Non-pigmented ciliary epithelial cell (primary cell): ENCODE measurements around the gene LMX1A.

Source experiments
- DNase-seq: peaks from one replicate; pipeline ENCODE4 v3.0.0-alpha.2; 2010; ENCODE audit warnings: low read depth

The LMX1A gene

DNA sequence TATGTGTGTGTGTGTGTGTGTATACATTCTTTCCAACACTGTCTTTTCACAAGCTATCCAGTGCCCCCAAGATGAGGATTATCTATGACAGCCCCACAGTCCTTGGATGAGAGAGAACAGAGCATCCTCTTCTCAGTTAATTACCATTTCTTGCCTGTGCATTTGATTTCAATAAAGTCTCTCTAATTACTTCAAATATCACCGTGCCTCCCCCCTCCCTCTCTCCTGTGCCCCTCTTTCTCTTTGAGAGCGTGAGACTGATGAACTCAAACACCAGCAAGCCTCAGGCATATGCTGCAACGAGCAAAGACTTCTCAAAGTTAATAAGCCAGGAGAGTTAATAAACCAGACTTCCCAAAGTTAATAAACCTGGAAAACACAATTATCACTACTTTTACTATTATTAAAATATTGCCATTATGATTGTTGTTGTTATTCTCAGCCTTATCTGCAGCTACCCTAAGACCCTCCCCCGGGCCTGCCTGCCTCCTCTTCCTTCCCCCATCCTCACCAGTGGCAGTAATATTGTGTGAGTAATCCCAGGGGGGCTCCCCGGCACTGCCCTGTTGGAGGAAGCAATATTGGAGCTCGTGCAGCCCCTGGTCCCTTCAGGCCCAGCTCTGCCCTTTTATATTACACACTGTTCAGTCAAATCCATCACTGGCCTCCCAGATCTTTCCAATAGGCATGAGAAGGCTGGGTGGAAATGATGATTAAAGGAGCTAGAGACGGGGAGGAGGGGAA is 30.9 kb downstream of the LMX1A start:
- no peak for DNase-seq

DNA sequence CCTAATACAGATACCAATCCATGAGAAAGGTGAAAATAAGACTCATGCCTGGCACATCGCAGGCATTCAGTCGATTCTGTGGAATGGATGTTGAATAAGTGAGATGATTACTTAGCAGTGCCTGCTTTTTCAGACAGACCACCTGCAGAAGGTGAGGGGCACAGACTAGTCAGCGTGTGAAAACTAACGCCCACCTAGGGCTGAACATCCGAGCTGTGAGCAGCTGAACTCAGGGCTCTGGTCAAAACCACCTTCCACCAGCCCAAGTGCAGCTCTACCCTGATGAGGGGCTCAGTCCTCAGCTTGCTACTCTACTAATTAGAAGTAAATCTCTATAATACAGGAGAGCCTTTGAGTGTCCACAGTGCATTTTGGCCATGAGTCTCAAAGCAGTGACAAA is 32.5 kb downstream of the LMX1A start:
- no peak for DNase-seq

DNA sequence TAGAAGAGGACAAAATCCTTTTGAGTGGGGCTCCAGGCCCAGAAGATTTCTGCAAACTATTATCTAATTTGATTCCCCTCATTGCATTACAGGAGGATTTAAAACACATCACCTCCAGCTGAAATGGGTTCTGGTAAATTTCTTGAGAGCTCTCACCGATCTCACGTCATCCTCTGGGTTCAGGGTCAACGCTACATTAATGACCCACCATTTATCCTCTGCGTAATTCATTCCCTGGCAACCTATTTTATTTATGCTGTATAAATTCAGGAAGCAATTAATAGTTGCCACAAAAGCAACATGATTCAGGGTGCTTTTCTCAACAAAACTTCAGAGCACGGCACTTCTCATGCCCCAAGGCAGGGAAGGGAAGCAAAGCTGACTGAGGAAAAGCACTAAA is 38.9 kb downstream of the LMX1A start:
- DNase-seq: no peak

DNA sequence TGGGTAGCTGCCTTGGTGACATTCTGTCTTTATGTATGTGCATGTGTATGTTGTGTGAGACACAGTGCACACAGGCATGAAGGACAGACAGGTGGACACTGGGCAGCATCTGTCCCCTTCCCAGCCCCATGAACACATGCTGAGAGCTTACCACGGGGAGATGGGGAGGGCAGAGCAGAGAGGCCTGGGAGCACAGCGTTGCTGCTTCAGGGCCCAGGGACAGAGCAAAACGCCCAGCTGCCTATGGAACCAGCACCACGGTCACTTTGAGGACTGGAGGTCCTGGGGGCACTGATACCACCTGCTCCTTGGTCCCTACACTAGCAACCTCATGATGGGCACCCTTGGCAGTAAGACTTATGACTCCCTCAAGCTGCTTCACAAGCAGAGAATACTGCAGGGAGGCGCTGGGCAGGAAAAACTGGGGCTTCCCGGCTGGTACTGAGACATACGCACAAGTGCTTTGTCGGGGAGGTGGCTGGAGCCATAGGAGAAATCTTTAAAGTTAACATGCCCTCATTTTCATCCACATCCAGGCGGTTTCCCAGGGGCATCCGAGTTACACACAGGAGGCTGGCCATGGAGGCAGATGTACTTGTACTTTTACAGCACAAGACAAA is 40.3 kb downstream of the LMX1A start:
- no peak for DNase-seq

DNA sequence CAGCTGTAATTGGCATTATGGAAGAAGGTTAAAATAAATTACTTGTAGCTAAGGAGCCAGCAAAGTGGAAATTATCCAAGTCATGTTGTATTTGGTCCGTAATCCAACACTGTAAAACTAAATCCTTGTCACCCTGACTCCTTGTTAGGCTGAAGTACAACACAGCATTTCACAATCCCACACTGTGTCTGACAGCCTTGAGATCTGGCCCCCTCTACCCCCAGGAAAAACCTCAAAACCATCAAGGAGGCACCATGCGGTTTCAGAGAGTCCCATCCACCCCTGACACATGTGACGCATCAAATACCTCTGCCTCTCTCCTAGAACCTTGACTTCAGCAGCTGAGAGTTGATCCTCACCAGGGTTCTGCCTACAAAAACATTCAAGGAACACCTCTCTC is 41.0 kb downstream of the LMX1A start:
- no peak for DNase-seq

DNA sequence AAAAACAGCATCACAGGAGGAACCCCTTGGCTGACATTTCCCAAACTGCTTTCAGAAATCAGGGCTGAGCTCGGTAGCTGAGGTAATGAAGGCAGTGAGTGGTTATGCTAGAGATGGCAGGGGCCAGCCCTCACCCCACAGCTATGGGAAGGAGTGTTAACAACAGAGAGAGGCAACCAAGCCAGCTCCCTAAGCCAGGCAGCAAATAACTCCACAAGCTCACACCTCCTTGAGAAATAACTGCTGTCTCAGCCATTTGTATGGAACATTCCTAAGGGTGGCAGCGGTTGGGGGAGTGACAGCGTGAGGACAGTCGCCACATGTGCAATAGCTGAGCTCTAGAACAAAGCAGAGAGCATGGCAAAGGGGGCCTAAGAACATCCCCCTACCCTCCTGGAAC is 42.6 kb downstream of the LMX1A start:
- no peak for DNase-seq

DNA sequence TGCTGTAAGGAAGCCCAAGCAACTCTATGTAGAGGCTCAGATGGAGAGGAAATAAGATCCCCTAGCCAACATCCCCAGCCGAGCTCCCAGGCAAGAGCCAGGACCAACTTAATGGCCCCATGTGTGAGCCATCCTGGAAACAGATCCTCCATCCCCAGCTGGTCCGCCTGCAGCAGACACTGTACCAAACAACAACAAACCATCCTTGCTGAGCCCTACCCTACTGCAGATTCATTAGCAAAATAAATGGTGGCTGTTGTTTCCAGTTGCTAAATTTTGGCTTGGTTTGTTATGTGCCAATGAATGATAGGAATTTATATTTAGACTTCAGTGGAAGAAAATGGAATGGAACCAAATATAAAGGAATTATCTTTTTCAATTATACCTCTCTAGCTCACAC is 43.9 kb downstream of the LMX1A start:
- DNase-seq: no peak

DNA sequence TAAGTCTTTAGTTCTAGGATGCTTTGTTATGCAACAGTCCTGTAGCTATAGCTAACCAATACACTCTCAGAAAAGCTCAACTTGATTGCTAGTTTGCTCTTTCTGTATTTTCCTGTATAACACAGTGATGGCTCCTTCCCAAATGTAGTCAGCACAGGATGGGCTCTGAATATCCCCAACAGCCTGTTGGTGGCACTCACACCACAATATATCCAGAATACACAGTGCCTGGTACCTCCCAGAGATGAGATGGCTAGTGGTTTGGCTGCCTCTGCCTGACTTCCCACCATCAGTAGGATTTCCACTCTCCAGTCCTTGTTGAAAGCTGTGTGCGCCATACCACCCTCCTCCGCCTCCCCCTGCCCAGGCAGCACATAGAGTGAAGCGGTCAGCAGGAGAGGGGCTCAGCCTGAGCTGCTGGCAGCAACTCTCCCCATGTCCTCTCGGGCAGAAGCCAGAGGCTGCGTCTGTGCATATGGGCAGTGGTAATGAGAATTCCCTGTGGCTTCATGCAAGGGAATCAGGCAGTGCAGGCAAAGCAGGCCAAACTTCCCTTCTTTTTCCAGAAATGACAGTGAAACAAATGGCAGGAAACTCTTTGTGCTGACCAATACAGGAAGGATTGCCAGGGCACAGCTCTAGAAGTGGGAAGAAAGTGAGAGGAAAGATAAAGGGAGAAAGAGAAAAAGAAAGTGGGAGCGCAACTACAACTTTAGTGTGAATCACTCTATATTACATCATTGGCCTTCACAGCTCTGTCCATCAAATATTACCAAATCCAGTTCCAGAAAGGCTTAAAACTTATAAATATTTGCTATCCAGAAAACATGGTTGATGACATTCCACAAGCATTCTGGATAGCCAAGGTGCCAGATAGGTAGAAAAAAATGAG is 49.7 kb downstream of the LMX1A start:
- no peak for DNase-seq

DNA sequence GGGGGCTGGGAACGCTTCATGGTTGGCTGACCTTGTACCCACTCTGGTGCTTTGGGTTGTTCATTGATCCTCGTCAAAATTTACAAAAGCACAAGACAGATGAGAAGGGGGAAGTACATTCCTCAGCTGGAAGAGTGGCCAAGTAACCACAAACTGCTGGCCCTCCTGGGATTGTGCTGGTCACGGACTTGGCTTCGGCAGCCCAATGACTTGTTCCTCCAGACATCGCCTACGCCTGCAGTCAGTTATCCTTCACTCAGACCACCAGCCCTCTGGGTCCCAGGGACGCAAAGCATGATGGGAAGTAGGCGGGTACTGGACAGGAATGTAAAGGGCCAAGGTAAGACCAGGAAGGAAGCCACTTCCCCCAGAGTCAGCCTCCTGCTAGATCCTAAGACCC is 53.1 kb downstream of the LMX1A start:
- no peak for DNase-seq

DNA sequence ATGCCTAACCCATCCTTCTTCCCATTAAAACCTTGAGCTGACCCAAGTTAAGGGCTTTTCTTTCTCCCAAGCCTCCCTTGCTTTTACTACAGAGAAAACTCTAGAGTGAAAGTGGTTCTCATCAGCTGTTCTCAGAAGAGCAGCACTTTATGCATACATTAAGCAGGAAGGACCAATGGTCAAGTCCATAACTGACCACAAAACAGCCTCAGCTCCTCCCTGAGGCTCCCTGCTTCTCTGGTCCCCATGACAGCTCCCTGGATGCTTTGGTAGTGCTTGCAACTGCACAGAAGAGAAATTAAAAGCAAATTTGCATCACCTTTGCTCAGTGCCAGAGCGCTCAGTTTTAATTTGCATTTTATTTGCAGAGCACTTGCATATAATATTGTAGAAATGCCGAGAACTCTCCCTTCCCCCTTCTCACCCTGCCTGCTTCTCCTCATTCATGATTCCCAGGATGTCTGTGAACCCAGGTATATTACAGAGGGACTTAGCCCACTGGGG is 56.1 kb downstream of the LMX1A start:
- DNase-seq: no peak

DNA sequence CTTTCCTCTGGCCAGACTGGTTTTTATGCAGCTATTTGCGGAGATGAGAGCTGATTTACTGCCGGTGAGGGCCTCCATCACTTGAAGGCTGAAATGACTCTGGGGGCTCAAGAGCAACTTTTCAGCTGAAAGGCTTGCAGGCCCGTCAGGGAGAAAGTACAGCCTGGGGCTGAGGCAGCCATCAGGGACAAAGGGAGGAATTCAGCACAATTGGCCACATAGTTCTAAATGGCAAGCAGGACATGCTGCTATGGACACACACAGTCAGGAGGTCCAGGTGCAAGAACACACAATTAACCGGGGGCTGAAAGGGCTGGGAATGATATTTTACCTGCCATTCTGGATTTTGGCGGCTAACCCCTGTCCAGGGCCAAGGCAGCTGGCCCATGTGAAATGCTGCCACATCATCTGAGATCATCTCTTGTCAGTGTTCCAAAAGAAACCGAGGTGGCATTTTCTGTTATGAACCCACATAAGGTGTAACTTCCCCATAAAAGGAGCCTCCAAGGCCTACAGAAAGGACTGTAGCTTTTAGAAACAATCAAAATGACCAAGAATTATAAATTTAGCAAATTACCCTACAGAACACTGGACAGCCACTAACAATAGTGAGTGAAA is 58.2 kb downstream of the LMX1A start:
- no peak for DNase-seq

DNA sequence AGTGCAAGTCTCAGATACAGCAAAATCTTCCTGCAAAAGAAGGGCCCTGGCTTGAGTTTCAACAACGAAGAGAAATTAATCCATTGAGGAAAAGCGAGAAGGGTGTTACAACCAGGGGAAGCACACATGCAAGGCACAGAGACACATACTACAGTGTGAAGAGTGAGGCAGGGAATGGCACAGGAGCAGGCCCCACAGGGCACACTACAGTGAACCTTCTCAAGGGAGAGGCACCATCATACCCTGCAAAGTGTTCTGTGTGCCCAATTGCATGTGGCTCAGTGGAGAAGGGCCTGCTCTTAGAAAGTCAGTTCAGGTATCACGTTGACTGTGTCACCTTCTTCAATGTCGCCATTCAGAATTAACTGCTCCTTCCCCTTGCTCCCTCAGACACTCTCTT is 60.3 kb downstream of the LMX1A start:
- no peak for DNase-seq

DNA sequence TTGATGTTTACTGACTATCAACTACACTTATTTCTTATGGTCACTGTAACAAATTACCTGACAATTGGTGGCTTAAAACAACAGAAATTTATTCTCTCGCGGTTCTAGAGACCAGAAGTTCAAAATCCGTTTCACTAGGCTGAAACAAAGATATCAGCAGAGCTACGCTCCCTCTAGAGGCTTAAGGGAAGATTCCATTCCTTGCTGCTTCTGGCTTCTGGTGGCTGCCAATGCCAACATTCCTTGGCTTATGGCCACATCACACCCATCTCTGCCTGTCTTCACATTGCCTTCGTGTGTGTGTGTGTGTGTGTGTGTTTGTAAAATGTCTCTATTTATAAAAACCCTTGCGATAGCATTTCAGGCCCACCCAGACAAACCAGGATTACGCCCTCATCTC is 66.4 kb downstream of the LMX1A start:
- DNase-seq: no peak

DNA sequence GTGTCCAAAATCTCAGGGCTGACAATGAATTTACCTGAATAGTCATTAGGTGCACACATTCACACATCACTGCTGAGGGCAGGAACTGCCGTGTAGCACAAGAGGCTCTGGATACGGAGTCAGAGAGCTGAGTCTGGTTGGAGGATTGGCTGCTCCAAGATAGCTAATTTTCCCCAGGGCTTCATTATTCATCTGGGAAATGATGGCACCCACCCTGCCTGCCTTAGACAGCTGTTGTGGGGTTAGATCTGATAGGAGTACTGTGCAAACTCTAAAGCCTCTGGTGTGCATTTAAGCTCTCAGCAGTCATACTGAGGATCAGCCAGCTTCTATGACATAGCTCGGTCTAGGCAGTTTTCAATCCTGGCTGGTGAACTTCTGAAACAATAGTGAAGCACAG is 67.0 kb downstream of the LMX1A start:
- no peak for DNase-seq

DNA sequence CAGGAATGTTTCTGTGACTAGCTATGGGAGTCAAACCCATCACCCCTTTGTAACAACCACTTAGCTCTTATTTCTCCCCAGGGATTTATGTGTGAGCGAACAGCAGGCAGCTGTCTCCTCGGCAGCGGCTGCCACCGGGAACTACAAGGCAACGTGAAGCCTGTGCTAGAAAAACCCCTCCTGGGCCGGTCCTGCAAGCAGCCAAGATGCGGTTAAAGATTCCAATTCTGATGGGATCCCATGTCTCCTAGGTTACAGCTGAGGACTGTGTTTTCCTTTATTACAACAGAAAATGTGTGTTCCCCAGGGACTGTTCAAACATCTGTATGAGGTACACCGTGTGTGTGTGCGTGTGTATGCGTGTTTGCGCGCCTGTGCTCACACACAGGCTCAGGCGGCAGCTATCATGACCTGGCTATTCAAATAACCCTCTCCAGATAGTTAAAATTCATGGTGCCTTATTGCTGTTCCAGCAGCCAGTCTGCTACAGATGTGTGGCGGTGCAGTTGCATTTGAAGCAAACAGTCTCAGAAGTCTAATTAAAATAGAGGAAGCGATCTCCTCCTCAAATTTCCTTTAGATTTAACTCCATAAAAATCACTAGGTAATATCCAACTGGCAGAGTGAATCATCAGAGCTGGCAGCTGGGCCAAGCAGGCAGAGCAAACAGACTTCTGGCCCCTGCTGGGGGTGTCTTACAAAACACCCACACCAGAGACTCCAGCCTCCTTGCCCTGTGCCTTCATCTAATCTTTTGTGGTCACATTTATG is 68.0 kb downstream of the LMX1A start:
- no peak for DNase-seq

DNA sequence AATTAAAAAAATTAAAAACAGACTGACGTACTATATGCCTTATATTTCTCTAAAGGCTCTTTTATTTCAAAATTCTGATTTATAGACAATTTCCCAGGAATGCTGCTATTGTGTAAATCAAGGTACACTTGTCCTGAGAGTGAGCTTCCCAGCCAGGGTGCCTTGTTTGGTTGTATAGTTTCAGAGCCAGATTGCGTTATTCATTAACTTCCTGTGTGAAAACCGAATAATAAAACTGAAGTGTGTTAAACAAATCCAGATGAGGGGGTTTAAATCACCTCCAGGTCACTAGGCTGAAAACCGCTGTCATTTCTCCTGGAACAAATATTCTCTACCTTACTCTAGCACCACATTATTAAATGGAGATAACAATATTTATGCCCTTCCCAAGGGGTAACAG is 68.7 kb downstream of the LMX1A start:
- no peak for DNase-seq

DNA sequence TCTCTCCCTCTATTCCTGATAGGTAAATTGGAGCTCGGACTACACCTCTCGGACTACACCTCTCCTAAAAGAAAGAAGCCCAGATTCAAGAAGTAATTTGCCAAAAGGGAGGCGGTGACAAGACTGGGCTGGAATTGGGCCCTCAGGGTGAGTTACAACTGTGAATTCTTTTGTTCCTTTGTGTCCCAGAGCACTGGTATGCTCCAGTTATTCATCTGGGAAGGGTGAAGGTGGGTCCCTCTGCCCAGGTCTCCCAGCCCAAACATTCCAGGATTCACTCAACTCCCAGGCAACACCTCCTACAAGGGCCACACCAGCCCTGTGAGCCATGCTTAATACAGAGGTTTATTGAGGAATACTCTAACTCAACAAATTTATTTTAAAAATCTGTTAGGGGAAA is 69.2 kb downstream of the LMX1A start:
- DNase-seq: no peak

DNA sequence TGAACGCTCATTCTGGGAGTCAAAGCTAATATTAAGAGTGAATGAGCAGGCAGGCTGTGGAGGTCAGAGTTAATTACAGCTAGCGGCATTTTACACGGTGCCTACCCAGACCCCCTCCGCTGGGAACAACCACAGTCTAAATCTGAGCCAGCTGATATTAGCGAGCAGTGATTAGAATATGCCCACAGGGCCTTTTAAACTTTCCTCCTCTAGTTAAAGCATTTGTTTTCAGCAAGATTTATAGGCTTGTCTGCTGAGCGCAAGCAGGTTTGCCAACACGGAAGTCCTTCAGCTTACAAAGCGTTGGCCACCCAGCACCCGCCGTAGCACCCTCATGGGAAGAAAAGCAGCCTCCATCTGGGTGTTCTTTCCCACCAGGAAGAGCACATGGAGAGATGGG is 72.1 kb downstream of the LMX1A start:
- no peak for DNase-seq

DNA sequence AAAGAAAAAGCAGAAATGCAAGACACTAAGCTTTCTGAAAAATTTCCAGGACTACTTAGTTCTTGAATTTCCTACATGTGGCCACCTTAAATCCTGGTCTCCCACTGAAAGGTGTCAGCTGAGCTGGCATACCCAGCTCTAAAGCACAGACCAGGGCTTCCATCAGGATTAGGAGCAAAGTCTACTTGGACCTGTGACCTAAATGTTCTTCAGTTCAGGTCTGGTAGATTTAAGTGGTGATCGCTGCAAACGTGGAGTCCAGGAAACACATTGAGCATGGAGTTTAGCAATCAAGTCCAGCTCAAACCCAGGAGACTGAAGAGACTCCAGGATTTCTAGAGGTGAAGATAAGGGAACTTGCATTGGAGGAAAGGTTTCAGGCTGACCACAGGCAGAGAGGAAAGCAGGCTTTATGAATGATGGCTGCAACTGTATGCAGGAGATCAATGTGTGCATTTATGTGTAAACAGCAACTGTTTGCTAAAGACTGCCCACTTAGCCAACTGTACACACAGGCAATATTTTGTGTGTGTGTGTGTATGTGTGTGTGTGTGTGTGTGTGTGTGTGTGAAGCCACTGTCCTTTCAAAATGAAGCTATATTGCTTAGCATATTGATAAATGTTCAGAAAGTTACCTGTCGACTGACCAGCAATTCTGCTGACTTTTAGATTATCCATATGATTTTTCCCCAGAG is 75.2 kb downstream of the LMX1A start:
- no peak for DNase-seq

DNA sequence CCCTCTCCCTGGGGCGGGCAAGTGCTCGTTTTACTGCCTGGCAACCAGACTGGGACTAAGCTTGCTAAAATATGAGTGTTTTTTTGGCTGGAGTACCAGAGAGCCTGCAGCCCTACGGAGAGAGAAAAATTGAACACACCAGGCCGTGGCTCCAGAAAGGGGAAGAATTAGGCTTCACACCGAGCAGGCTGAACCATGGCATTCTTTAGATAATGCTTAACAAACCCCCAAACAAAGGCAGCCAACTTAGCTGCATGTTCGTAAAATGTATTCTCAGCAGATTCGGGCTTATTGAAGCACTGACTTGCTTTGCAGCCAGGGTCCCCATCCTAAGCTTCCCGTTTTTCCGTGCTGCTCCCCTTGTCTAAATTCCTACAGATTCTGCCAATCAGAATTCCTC is 76.6 kb downstream of the LMX1A start:
- DNase-seq: no peak

DNA sequence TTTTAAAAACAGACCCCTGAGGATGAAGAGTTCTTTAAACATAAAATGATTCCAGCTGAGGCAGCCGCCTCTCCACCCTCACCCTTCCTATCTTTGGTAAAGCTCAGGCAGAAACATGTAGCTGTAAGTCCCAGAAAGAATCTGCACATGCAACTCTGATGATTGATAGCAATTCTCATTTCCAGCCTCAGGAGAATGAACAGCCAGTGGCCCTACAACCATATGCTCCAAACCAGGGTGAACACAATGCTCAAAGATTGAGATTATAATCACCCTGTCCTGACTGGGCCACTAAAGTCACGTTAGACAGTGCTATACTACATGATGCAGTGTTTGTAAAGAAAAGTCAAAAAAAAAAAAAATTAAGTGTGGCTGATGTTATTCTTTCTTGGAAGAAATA is 80.2 kb downstream of the LMX1A start:
- no peak for DNase-seq
